Peyer's patch (tissue), 4 donors: ENCODE measurements around the gene ANKH. TPM values are rescaled to one million over a fixed set of nuclear protein-coding genes. Genes with fewer than 3 reads are reported as not detected.

Experiments
- DNase-seq, 3 donors: peaks; one replicate each; pipeline ENCODE4 v3.0.0-alpha.2; 2017 to 2019
- H3K27ac ChIP-seq, 4 donors: fragments of 200-600 bp; sonication (generic); one replicate each; pipeline ENCODE4 v1.5.1; 2016 to 2019
- H3K27me3 ChIP-seq, 2 donors: fragments of 200-600 bp; sonication (generic); one replicate each; pipeline ENCODE4 v1.5.1; 2019
- H3K36me3 ChIP-seq, 3 donors: fragments of 200-600 bp; sonication (generic); one replicate each; pipeline ENCODE4 v1.5.1; 2016 to 2019
- H3K4me1 ChIP-seq, 4 donors: fragments of 200-600 bp; sonication (generic); one replicate each; pipeline ENCODE4 v1.5.1; 2016 to 2019
- H3K4me3 ChIP-seq, 4 donors: fragments of 200-600 bp; sonication (generic); 1 replicate in 3 of 4; 2 replicates in 1 of 4; pipeline ENCODE4 v1.5.1; 2016 to 2019; ENCODE audit warnings: mild to moderate bottlenecking in 1 of 4
- H3K9me3 ChIP-seq, 4 donors: fragments of 200-600 bp; sonication (generic); one replicate each; pipeline ENCODE4 v1.5.1; 2016 to 2019; ENCODE audit warnings: mild to moderate bottlenecking in 1 of 4
- CTCF ChIP-seq, 6 experiments: fragments of 450-650 bp in 4 of 6; fragments of 200-600 bp in 2 of 6; sonication (generic) in 1 of 6; IDR thresholded peaks; one replicate each; pipeline ENCODE4 v1.5.1; 2017 to 2019; ENCODE audit warnings: antibody characterized with exemption in 6 of 6, mild to moderate bottlenecking in 3 of 6, moderate library complexity in 1 of 6
- POLR2A ChIP-seq, 2 donors: fragments of 450-650 bp; IDR thresholded peaks; one replicate each; pipeline ENCODE4 v1.5.1; 2017; ENCODE audit warnings: antibody characterized with exemption in 2 of 2, mild to moderate bottlenecking in 2 of 2, moderate library complexity in 2 of 2
- total RNA-seq, 4 donors: library from RNA; depleted of rRNA; stranded (reverse); fragments of >200 nt; gene quantifications; one replicate each; pipeline ENCODE4 v1.1.0, GENCODE V29; 2016

Gene ANKH
- total RNA-seq, 4 donors from 2014 or later = 28.9 to 98.0 (median 96.1) TPM

DNA sequence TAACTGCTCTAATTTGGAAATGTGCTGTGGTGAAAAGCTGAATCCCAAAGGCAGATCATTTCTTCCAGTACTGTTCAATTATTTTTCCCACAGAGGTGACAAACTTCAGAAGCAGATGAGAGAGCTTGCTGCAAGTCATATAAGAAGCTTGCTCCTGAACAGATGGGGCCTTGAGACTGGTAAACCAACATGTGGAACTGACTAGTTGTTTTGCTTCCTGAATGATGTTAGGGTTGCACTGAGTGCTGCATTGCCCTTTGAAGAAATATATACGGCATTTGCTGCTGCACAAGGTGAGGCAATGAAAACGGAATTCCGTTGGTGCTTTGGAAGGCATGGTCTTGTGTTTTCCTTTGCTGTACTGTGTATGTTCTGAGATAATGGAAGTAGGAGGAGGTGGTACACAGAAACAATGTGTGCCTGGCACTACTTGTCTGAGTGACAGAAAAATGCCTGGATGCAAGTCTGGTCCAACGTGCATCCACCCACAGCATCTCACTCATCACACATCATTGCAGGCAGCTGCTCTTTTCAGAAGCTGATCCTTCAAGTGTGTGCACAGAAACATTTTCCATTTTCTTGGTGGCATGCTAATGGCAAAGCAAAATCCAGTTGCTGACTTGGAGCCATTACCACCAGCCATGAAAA lies 76.9 kb downstream of the ANKH start:
- Histone ChIP-seq H3K4me3 (no peak overlapping the region), H3K4me1 (no peaks in the 10 kb centered on the region), H3K27me3 (no peaks in the 10 kb centered on the region), H3K27ac (no peak overlapping the region), H3K9me3 (no peaks in the 10 kb centered on the region), H3K36me3 (peaks cover 0 to 11% (median 0%) of the 10 kb centered on the region in 3 donors)
- no peak for DNase-seq
- TF ChIP-seq CTCF (IDR thresholded peaks at IDR 0.05) (no peak), POLR2A (IDR thresholded peaks at IDR 0.05) (no peak)

DNA sequence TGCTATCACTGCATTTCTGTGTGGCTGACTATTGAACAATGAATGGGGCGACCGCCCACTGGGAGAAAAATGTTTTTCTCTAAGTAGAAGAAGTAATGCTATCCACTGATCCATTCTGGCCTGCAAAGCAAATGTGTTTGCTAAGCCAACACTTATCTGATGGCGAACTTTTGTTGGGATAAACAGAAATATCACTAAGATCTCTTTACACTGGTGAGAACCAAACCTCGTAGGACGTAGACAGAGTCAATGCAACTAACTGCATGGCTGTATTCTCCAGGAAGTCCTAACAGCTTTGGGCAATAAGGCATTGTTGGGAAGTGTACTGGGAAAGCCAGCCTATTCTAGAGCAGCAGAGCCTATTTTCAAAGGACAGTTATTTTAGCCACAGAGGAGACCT lies 77.7 kb downstream of the ANKH start:
- no peaks in the 10 kb centered on the region for H3K27me3 ChIP-seq
- H3K4me1 ChIP-seq = no peaks in the 10 kb centered on the region
- TF ChIP-seq POLR2A (IDR thresholded peaks at IDR 0.05) (no peak), CTCF (IDR thresholded peaks at IDR 0.05) (no peak)
- no peak overlapping the region for H3K27ac ChIP-seq
- no peaks in the 10 kb centered on the region for H3K9me3 ChIP-seq
- peaks cover 0 to 11% (median 0%) of the 10 kb centered on the region in 3 donors for H3K36me3 ChIP-seq
- H3K4me3 ChIP-seq = no peak overlapping the region
- no peak for DNase-seq

DNA sequence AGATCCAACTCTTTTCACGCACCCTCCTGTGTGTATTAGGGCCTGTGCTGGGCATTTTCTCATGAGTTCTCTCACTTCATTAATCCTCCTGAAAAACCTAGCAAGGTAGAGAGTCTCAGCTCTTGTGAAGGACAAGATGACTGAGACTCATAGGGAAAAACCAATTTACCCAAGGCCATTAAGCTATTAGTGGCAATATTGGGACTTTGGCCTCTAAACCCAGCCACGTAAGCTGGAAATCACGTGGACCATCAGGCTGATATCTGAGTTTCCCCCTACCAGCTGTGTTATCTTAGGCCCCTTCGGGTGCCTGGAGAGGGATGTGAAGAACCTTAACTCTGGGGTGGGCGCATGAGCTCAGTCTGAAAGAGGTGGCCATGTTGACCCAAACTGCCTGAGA lies 80.7 kb downstream of the ANKH start:
- Histone ChIP-seq H3K36me3 (no peaks in the 10 kb centered on the region), H3K4me3 (no peak overlapping the region), H3K27ac (peak overlapping the region in 1 of 4 donors; percentile 28), H3K27me3 (no peaks in the 10 kb centered on the region), H3K4me1 (no peaks in the 10 kb centered on the region), H3K9me3 (no peaks in the 10 kb centered on the region)
- peak in 1 of 3 donors; percentile 56 for DNase-seq
- TF ChIP-seq CTCF (IDR thresholded peaks at IDR 0.05) (no peak), POLR2A (IDR thresholded peaks at IDR 0.05) (no peak)

DNA sequence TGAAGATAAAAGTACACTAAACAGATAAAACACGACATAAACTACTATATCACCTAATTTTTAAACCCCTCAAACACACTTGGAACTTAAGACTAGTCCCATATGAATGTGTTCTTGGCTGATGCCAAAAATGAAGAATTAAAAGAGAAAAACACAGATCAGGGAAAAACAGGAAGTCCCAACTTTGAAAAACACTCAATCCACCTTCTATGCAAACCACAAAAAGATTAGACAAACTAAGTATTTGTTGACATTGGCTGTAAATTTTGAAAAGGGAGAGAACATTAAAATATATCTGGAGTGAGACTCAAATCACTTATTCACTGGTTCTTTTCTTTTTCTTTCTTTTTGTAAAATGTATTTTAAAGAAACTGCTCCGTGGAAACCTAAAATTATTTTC lies 81.4 kb downstream of the ANKH start:
- no peaks in the 10 kb centered on the region for H3K4me1 ChIP-seq
- H3K27ac ChIP-seq = peak overlapping the region in 1 of 4 donors; percentile 28
- H3K4me3 ChIP-seq = no peak overlapping the region
- no peaks in the 10 kb centered on the region for H3K36me3 ChIP-seq
- H3K27me3 ChIP-seq = no peaks in the 10 kb centered on the region
- TF ChIP-seq CTCF (IDR thresholded peaks at IDR 0.05) = no peak
- no peaks in the 10 kb centered on the region for H3K9me3 ChIP-seq
- no peak for DNase-seq

GRCh38 chr5:14787801-14788579 lies 83.6 kb downstream of the ANKH start:
- no peaks in the 10 kb centered on the region for H3K27me3 ChIP-seq
- no peaks in the 10 kb centered on the region for H3K9me3 ChIP-seq
- H3K4me1 ChIP-seq = no peaks in the 10 kb centered on the region
- no peak overlapping the region for H3K4me3 ChIP-seq
- TF ChIP-seq CTCF (IDR thresholded peaks at IDR 0.05) (no peak), POLR2A (IDR thresholded peaks at IDR 0.05) (no peak)
- DNase-seq = no peak
- no peak overlapping the region for H3K27ac ChIP-seq
- no peaks in the 10 kb centered on the region for H3K36me3 ChIP-seq
